ENCODE results near the gene ZNF592.

DNA sequence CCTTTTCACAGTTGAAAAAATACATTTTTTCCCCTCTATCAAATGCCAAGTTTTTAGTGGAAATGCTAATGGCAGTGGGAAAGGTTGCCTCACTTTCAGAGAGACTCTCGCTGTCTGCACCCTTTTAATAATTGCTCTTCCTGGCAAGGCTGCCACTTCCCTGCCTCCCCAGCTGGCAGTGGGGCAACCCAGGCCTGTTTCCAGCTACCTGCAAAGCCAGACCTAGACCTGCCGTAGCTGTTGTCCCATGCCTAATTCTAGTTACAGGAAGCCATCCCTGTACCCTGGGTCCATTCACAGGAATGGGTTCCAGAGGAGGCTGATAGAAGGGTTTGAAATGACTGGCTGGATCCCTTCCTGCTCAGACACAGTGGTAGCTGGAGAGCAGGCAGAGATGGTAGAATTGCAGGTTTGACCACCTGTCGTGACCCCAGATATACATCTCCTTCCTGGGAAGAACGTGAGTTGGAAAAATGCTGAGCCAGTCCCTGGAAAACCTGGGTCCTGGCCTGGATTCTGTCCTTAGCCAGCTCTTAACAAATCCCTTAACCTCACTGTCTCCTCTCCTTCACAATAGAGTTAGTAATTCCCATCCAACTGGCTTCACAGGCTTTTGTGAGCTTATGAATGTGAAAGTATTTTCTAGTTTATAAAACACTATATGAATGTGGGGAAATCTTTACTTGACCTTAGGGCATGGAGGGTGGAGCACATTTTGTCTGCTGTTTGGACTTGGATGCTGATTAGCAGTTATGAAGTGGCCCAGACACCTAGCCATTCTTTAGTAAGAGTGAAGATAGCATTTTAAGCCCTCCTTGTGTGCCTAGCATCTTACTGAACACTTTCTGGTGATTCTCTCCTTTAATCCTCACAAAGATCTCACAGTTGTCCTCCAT is 55.9 kb downstream of the ZNF592 start:
- no peak for TF ChIP-seq TAF1 (IDR thresholded peaks at IDR 0.05; ENCODE audit: low read depth)
- no peak for TF ChIP-seq EP300 (conservative IDR thresholded peaks at IDR 0.05; ENCODE audit: poor library complexity, severe bottlenecking)
- TF ChIP-seq, protein P1, sequence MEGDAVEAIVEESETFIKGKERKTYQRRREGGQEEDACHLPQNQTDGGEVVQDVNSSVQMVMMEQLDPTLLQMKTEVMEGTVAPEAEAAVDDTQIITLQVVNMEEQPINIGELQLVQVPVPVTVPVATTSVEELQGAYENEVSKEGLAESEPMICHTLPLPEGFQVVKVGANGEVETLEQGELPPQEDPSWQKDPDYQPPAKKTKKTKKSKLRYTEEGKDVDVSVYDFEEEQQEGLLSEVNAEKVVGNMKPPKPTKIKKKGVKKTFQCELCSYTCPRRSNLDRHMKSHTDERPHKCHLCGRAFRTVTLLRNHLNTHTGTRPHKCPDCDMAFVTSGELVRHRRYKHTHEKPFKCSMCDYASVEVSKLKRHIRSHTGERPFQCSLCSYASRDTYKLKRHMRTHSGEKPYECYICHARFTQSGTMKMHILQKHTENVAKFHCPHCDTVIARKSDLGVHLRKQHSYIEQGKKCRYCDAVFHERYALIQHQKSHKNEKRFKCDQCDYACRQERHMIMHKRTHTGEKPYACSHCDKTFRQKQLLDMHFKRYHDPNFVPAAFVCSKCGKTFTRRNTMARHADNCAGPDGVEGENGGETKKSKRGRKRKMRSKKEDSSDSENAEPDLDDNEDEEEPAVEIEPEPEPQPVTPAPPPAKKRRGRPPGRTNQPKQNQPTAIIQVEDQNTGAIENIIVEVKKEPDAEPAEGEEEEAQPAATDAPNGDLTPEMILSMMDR (IDR thresholded peaks at IDR 0.05; ENCODE audit: poor library complexity, severe bottlenecking), result no peak
- TF ChIP-seq RAD21 (conservative IDR thresholded peaks at IDR 0.05), result no peak
- TF ChIP-seq REST (IDR thresholded peaks at IDR 0.05; ENCODE audit: borderline replicate concordance), result no peak
